Fibroblast of skin of right biceps (primary cell): ENCODE results near the gene GPR150.
A peak's percentile ranks its signal among the peaks of the same experiment; 100 is the strongest.

ENCODE experiments used
- DNase-seq: peaks from one replicate; pipeline ENCODE4 v3.0.0-alpha.2; 2013

GPR150 gene

DNA sequence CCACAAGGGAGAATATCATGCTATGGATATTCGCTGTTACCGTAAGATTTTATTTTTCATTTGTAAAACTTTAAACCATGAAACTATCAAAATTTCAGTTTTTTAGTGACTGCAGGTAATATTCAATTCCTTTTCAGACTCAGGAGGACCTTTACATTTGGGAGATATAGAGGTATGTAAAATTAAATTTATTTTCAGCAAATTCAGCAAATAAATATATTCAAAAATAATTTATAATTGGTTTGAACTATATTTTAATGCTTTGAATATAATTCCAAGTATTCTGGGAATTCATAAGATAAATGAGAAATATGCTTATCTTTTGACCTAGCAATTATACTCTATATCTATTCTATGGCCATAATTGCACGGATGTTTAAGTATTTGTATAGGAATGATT is 34.3 kb downstream of the GPR150 start:
- DNase-seq = no peak

GRCh38 chr5:95655575-95655974 is 35.7 kb downstream of the GPR150 start:
- DNase-seq = no peak

GRCh38 chr5:95660060-95660459 is 40.2 kb downstream of the GPR150 start:
- DNase-seq = no peak

GRCh38 chr5:95662946-95663345 is 43.1 kb downstream of the GPR150 start:
- no peak for DNase-seq

GRCh38 chr5:95664204-95664786 is 44.4 kb downstream of the GPR150 start:
- DNase-seq = peak; percentile 36

- no peak for DNase-seq
Measured at GRCh38 chr5:95667061-95667618, 47.3 kb downstream of the GPR150 start.

DNA sequence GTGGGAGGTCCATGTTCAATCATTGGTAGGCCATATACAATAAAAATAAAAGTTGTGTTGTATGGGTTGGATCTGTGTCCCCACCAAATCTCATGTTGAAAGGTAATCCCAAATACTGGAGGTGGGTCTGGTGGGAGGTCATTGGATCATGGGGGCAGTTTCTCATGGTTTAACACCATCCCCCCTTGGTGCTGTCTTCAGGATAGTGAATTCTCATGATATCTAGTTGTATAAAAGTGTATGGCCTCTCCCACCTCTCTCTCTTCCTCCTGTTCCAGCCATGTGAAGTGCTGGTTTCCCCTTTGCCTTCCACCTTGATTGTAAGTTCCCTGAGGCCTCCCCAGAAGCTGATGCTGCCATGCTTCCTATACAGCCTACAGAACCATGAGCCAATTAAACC is 47.8 kb downstream of the GPR150 start:
- no peak for DNase-seq

DNA sequence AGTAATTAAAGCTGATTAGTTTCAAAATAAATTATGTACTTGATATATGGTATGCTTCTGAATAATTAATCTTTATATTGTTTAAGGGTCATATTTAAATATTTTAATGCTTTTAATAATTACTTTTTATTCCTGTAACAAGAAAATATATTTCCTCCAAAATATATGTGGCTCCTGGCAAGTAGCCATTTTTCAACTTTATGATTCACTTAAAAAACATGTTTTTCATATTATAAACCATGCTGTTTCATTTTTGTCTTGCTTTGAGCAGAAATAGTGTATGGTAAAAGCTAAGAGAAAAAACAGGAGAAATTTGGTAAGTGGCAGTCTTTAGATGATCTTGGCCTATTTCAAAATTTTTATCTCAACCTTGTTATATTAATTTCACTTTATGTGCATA is 48.3 kb downstream of the GPR150 start:
- DNase-seq = peak; percentile 58

DNA sequence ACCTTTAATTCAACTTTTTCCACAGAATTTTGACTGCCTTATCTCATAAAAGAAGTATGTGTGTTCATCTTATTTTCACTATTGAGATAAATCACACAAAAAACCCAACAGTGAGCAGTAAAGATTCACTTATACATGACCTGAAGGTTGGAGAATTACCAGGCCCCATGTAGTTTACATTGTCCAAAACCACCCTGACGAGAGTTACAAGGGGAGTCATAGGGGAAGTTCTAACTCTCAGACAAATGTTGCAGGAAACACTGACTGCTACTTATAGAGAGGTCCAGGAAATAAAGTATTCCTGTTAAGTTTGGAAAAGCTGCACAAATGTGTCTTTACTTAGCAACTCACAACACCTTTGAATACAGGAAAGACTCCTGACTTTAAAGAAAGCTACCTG is 48.8 kb downstream of the GPR150 start:
- peak; percentile 34 for DNase-seq

- peak; percentile 87 for DNase-seq
Measured at GRCh38 chr5:95669540-95669939, 49.7 kb downstream of the GPR150 start.

- DNase-seq = no peak
Measured at GRCh38 chr5:95669985-95670384, 50.1 kb downstream of the GPR150 start.

DNA sequence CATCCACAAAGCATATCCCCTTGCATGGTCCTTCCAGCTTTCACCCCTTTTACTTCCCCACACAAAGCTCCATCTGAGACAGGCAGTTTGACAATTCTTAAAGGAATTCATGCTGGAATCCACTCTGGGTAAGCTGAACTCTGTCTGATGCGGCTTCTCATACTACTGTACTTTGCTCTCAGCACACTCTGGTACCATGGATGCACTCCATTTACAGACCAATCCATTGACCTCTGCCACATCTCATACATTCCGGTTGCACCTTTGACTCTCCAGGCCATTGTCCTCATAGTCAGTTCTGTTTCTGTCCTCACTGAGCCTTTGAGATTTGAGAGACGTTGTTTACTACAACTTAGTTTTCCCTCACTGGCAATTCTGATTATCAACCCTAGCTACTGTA is 50.7 kb downstream of the GPR150 start:
- peak; percentile 9 for DNase-seq
